H1 (cell line): ENCODE data around the gene ST6GALNAC2. TPM values are rescaled to one million over a fixed set of nuclear protein-coding genes. Genes with fewer than 3 reads are reported as not detected.

ENCODE experiments used
- BACH1 ChIP-seq: IDR thresholded peaks from 2 replicates; pipeline ENCODE4 v1.6.1; 2012; ENCODE audit warnings: low read length, improper control_type of control experiment
- E2F6 ChIP-seq: IDR thresholded peaks from 2 replicates; pipeline ENCODE4 v1.6.1; 2012; ENCODE audit warnings: inconsistent platforms
- polyA plus RNA-seq, 7 experiments: library from polyadenylated mRNA; depleted of rRNA in 3 of 7; stranded (reverse) in 5 of 7; unstranded in 2 of 7; fragments of >200 nt in 5 of 7; fragments of 200-250 nt in 2 of 7; gene quantifications; 1 replicate in 5 of 7; 2 replicates in 1 of 7; 4 replicates in 1 of 7; pipeline versions ENCODE4 v1.2.1 to v1.2.3, GENCODE V29; 2011 to 2013; ENCODE audit warnings: missing spikeins in 2 of 7, mixed read lengths in 2 of 7
- total RNA-seq: library from RNA; stranded (reverse); fragmentation: NEBNext Ultra II Directional; extraction: Animal tissue kit (Norgen Biotek cat#: 25700); gene quantifications from 2 replicates; pipeline ENCODE4 v1.2.1, GENCODE V29; 2021

Gene ST6GALNAC2
- total and polyA plus RNA-seq, 2 of the 8 experiments (the other 6 are each of a cell fraction or from before 2014, with no cell fraction given), result 0.09 TPM; not detected in 1

DNA sequence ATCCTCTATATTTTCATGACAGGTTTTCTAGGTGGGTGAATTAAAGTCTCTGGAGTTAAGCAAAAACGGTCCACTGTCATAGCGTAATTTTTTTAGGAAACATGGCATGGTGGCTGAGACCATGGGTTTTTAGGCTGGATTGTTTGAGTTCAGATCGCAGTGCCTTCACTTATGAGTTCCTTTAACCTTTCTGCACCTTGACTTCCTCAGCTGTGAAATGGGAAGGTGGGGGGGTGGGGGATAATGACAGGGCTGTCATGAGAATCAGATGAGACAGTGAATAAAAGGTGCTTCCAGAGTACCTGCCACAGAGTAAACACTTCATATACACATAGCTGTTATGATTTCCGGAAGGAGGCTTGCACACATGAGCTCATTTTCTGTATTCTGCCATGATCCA, 34.0 kb downstream of the ST6GALNAC2 start (continued):
- TF ChIP-seq E2F6 (no peak), BACH1 (no peak)
